HepG2 (cell line): ENCODE measurements around the gene KAT6B. TPM values are rescaled to one million over a fixed set of nuclear protein-coding genes. Genes with fewer than 3 reads are reported as not detected.

Source experiments
- ATAC-seq: fragments of 200-7000 bp; cut with Tn5 transposase; 3 replicates; pipeline ENCODE4 v1.9.1; 2020; ENCODE audit warnings: mild to moderate bottlenecking, moderate library complexity
- BruUV-seq: library from RNA; stranded (reverse); fragments of 400-500 nt; replicated peaks from 2 replicates; lab custom pipeline; 2021; lab: Mats Ljungman, UMichigan
- CTCF ChIA-PET: fragments of 300-600 bp; formaldehyde crosslinking; extraction: SDS; loops from one replicate; lab custom pipeline; 2021; ENCODE audit warnings: low total read pairs, inconsistent platforms, low intra/inter-chr PET ratio; lab: Yijun Ruan, JAX
- POLR2A ChIA-PET: fragments of 350-600 bp; sonication (Branson Sonifier 250); formaldehyde crosslinking; loops from one replicate; lab custom pipeline; 2020; ENCODE audit warnings: antibody characterized with exemption, inconsistent platforms; lab: Yijun Ruan, JAX
- DNase-seq: peaks from one replicate; pipeline ENCODE4 v3.0.0-alpha.2; 2015; ENCODE audit warnings: low spot score
- FAIRE-seq: peaks from 3 replicates; lab custom pipeline; 2011; peaks lifted over from hg19 to GRCh38; lab: Jason Lieb, UNC
- H2AFZ ChIP-seq: one replicate; pipeline ENCODE4 v1.6.1; 2011; ENCODE audit warnings: low read length, inconsistent platforms
- H3K27ac ChIP-seq: fragments of 300-600 bp; 3 replicates; pipeline ENCODE4 v1.8.0; 2011; ENCODE audit warnings: mixed run types, mild to moderate bottlenecking, mixed read lengths, low read length, inconsistent platforms; ENCODE audit not compliant: insufficient read depth; ENCODE audit errors: extremely low read length
- H3K27me3 ChIP-seq, 2 experiments: fragments of 200-600 bp in 1 of 2; 2 replicates in 1 of 2; 3 replicates in 1 of 2; pipeline versions ENCODE4 v1.6.0 to v1.8.0; 2011; ENCODE audit warnings: low read length in 2 of 2, mild to moderate bottlenecking in 2 of 2, moderate library complexity in 2 of 2, inconsistent platforms in 1 of 2; ENCODE audit not compliant: insufficient read depth in 2 of 2, control insufficient read depth in 1 of 2
- H3K36me3 ChIP-seq, 2 experiments: fragments of 200-600 bp in 1 of 2; replicated peaks in 1 of 2; 2 replicates in 1 of 2; 3 replicates in 1 of 2; pipeline versions ENCODE4 v1.5.1 to v1.8.0; 2011; ENCODE audit warnings: low read length in 2 of 2, inconsistent platforms in 1 of 2; ENCODE audit not compliant: insufficient read depth in 2 of 2, control insufficient read depth in 1 of 2
- H3K4me1 ChIP-seq: 2 replicates; pipeline ENCODE4 v1.5.1; 2012; ENCODE audit warnings: low read length, inconsistent platforms; ENCODE audit not compliant: insufficient read depth
- H3K4me2 ChIP-seq: 2 replicates; pipeline ENCODE4 v1.6.0; 2011; ENCODE audit warnings: low read depth, low read length, inconsistent platforms
- H3K4me3 ChIP-seq, 3 experiments: fragments of 200-600 bp in 1 of 3; sonication (generic), shearing (Covaris generic) in 1 of 3; replicated peaks in 1 of 3; 2 replicates each; pipeline ENCODE4 v1.5.1; 2011 to 2016; ENCODE audit warnings: low read length in 3 of 3, inconsistent platforms in 2 of 3, low read depth in 2 of 3, mild to moderate bottlenecking in 2 of 3, control low read depth in 1 of 3, mixed read lengths in 1 of 3; ENCODE audit not compliant: insufficient read depth in 1 of 3
- H3K79me2 ChIP-seq: one replicate; pipeline ENCODE4 v1.6.1; 2011; ENCODE audit warnings: low read length, inconsistent platforms; ENCODE audit not compliant: insufficient read depth
- H3K9ac ChIP-seq: 2 replicates; pipeline ENCODE4 v1.6.0; 2011; ENCODE audit warnings: mild to moderate bottlenecking, low read depth, low read length, inconsistent platforms; ENCODE audit not compliant: insufficient read depth
- H3K9me3 ChIP-seq: 2 replicates; pipeline ENCODE4 v1.5.1; 2012; ENCODE audit warnings: mild to moderate bottlenecking, low read length
- H4K20me1 ChIP-seq: 2 replicates; pipeline ENCODE4 v1.6.0; 2011; ENCODE audit warnings: inconsistent platforms, mild to moderate bottlenecking, low read length, moderate library complexity; ENCODE audit not compliant: insufficient read depth
- BCL6 ChIP-seq: IDR thresholded peaks from 2 replicates; pipeline ENCODE4 v1.6.1; 2016; ENCODE audit warnings: missing genetic modification reagents, missing compliant biosample characterization
- CSRNP1 ChIP-seq: sonication (generic); formaldehyde crosslinking; IDR thresholded peaks from 2 replicates; pipeline ENCODE4 v1.8.1; 2023; ENCODE audit warnings: mild to moderate bottlenecking, missing genetic modification reagents
- HIC2 ChIP-seq: sonication (generic); formaldehyde crosslinking; IDR thresholded peaks from 2 replicates; pipeline ENCODE4 v1.9.0; 2022; ENCODE audit warnings: low read depth, missing genetic modification reagents
- HNF4G ChIP-seq, 2 experiments: sonication (generic) in 1 of 2; formaldehyde crosslinking in 1 of 2; IDR thresholded peaks; 2 replicates each; pipeline versions ENCODE4 v1.4.0 to v1.6.1; 2011 to 2020; ENCODE audit warnings: borderline replicate concordance in 2 of 2, low read depth in 2 of 2, mild to moderate bottlenecking in 2 of 2, low read length in 1 of 2, missing genetic modification reagents in 1 of 2, moderate library complexity in 1 of 2
- HOXA5 ChIP-seq: sonication (generic); formaldehyde crosslinking; IDR thresholded peaks from 2 replicates; pipeline ENCODE4 v1.4.0; 2020; ENCODE audit warnings: missing genetic modification reagents
- ISX ChIP-seq: sonication (generic); formaldehyde crosslinking; conservative IDR thresholded peaks from 2 replicates; pipeline ENCODE4 v1.5.0; 2020; ENCODE audit warnings: missing genetic modification reagents
- MLXIP ChIP-seq: sonication (generic); formaldehyde crosslinking; IDR thresholded peaks from 2 replicates; pipeline ENCODE4 v1.9.0; 2021; ENCODE audit warnings: missing genetic modification reagents, borderline replicate concordance
- NFE2L2 ChIP-seq: fragments of 150-350 bp; IDR thresholded peaks from 2 replicates; pipeline ENCODE4 v1.6.1; 2014; ENCODE audit warnings: low read length
- POLR2AphosphoS5 ChIP-seq: IDR thresholded peaks from 2 replicates; pipeline ENCODE4 v1.6.1; 2012; ENCODE audit warnings: low read depth, low read length
- RARA ChIP-seq: IDR thresholded peaks from 2 replicates; pipeline ENCODE4 v1.6.1; 2016; ENCODE audit warnings: missing genetic modification reagents, missing compliant biosample characterization
- SAFB2 ChIP-seq: sonication (generic); formaldehyde crosslinking; IDR thresholded peaks from 2 replicates; pipeline ENCODE4 v1.5.1; 2020; ENCODE audit warnings: missing genetic modification reagents, low read depth, mild to moderate bottlenecking, borderline replicate concordance
- ZBTB33 ChIP-seq: sonication (generic); formaldehyde crosslinking; IDR thresholded peaks from 2 replicates; pipeline ENCODE4 v1.4.0; 2020; ENCODE audit warnings: missing genetic modification reagents
- ZNF891 ChIP-seq: sonication (generic); formaldehyde crosslinking; IDR thresholded peaks from 2 replicates; pipeline ENCODE4 v1.5.0; 2020; ENCODE audit warnings: mild to moderate bottlenecking, missing genetic modification reagents
- WGBS: methylation state at CpG from one replicate; pipeline ENCODE4 v1.1.6; 2017; ENCODE audit warnings: low lambda C conversion rate; 5-methylcytosine and 5-hydroxymethylcytosine counted together
- in situ Hi-C: cut with HindIII; loops from 2 replicates; pipeline ENCODE4 v1.10.0; 2017; ENCODE audit warnings: low pct_unique_long_range_greater_than_20kb; ENCODE audit not compliant: extremely low pct_ligation_motif_present
- intact Hi-C: fragments of 100-400 bp; cut with micrococcal nuclease; formaldehyde crosslinking; loops from one replicate; pipeline ENCODE4 v1.10.0; 2022; ENCODE audit not compliant: unreplicated experiment
- polyA plus RNA-seq, 8 experiments: library from polyadenylated mRNA; depleted of rRNA in 3 of 8; stranded (reverse) in 7 of 8; unstranded in 1 of 8; fragments of >200 nt; fragmentation: Illumina TruSeq in 4 of 8; extraction: Trizol in 4 of 8; gene quantifications; 2 replicates each; pipeline versions ENCODE4 v1.2.1 to v1.2.3, GENCODE V29; 2011 to 2016; ENCODE audit warnings: low read depth in 4 of 8, missing spikeins in 1 of 8, mixed read lengths in 1 of 8; ENCODE audit not compliant: insufficient read depth in 1 of 8
- total RNA-seq, 5 experiments: library from RNA; depleted of rRNA; stranded (reverse); fragments of >200 nt; fragmentation: Illumina TruSeq; extraction: Trizol; gene quantifications; 2 replicates each; pipeline ENCODE4 v1.2.3, GENCODE V29; 2016; ENCODE audit warnings: low read depth in 1 of 5

The KAT6B gene
- total and polyA plus RNA-seq, 2 of the 13 experiments (the other 11 are each of a cell fraction or from before 2014, with no cell fraction given), result 3.0 to 9.5 TPM

GRCh38 chr10:74956555-74957111 is 130.2 kb downstream of the KAT6B start (continued):
- no peak for TF ChIP-seq MLXIP (CRISPR knock-in tag)

GRCh38 chr10:74957285-74957961 is 131.0 kb downstream of the KAT6B start:
- in situ Hi-C loops, result no loop called here
- 84% methylated on average over 9 of the region's 9 CpGs for WGBS
- no peak for TF ChIP-seq ZNF891 (CRISPR knock-in tag)
- TF ChIP-seq ZBTB33 (CRISPR knock-in tag), result 0 out of 2 replicates have a peak, but pooled peaks have one; percentile 40
- TF ChIP-seq BCL6, result peak; percentile 75
- TF ChIP-seq ISX (CRISPR knock-in tag), result no peak
- TF ChIP-seq CSRNP1 (CRISPR knock-in tag), result no peak
- no peak for TF ChIP-seq NFE2L2
- no peak for TF ChIP-seq HOXA5 (CRISPR knock-in tag)
- TF ChIP-seq RARA (CRISPR knock-in tag), result peak; percentile 48; the same call in 1 of the 2 replicates
- TF ChIP-seq HNF4G (IDR thresholded peaks at IDR 0.05; ENCODE audit: borderline replicate concordance, low read depth, low read length), result no peak
- TF ChIP-seq HNF4G (CRISPR knock-in tag; IDR thresholded peaks at IDR 0.05; ENCODE audit: borderline replicate concordance, low read depth), result no peak
- no peak for TF ChIP-seq HIC2
- TF ChIP-seq SAFB2 (CRISPR knock-in tag), result no peak
- TF ChIP-seq POLR2AphosphoS5, result no peak

More at GRCh38 chr10:74957285-74957961, 131.0 kb downstream of the KAT6B start:
- no peaks in the 10 kb centered on the region for H3K9me3 ChIP-seq
- no peak for FAIRE-seq
- no peak overlapping the region for H3K9ac ChIP-seq
- H3K4me2 ChIP-seq, result no peak overlapping the region
- no peak for ATAC-seq
- intact Hi-C loops, result no loop called here
- no TSS peak for BruUV-seq
- H3K27me3 ChIP-seq, result no peaks in the 10 kb centered on the region
- H3K79me2 ChIP-seq, result no peaks in the 10 kb centered on the region
- no peak overlapping the region for H2AFZ ChIP-seq
- no peak overlapping the region for H3K27ac ChIP-seq
- no peak overlapping the region for H3K4me3 ChIP-seq
- no peaks in the 10 kb centered on the region for H4K20me1 ChIP-seq
- ChIA-PET POLR2A (no interaction called here), CTCF (no interaction called here)
- peaks cover 27% of the 10 kb centered on the region for H3K4me1 ChIP-seq
- no peak for DNase-seq
- H3K36me3 ChIP-seq, result no peaks in the 10 kb centered on the region; a peak in 1 of 5 replicates
